OCI-LY1 (cell line): Measurements from ENCODE around the gene GCC1.
A peak's percentile ranks its signal among the peaks of the same experiment; 100 is the strongest.

ENCODE experiments used
- H2AFZ ChIP-seq: fragments of 200-600 bp; sonication (generic), shearing (Covaris generic); 2 replicates; pipeline ENCODE4 v1.6.0; 2014; ENCODE audit warnings: antibody characterized with exemption, mild to moderate bottlenecking, low read length
- H3F3A ChIP-seq: fragments of 200-600 bp; sonication (generic), shearing (Covaris generic); 2 replicates; pipeline ENCODE4 v1.6.0; 2014; ENCODE audit warnings: mild to moderate bottlenecking, antibody characterized with exemption, low read length, moderate library complexity; ENCODE audit not compliant: insufficient read depth
- H3K27ac ChIP-seq: fragments of 200-600 bp; sonication (generic); 2 replicates; pipeline ENCODE4 v1.5.1; 2014; ENCODE audit warnings: low read length, mixed run types, mild to moderate bottlenecking, low read depth; ENCODE audit not compliant: poor library complexity, severe bottlenecking
- H3K27me3 ChIP-seq: fragments of 200-600 bp; sonication (generic); 2 replicates; pipeline ENCODE4 v1.6.0; 2014; ENCODE audit warnings: antibody characterized with exemption, mild to moderate bottlenecking, low read length, moderate library complexity; ENCODE audit not compliant: insufficient read depth
- H3K36me3 ChIP-seq: fragments of 200-600 bp; sonication (generic); 2 replicates; pipeline ENCODE4 v1.6.1; 2014; ENCODE audit warnings: mild to moderate bottlenecking, antibody characterized with exemption, low read length, moderate library complexity, mixed read lengths; ENCODE audit not compliant: insufficient read depth
- H3K4me1 ChIP-seq: fragments of 200-600 bp; sonication (generic); 2 replicates; pipeline ENCODE4 v1.5.1; 2014; ENCODE audit warnings: mild to moderate bottlenecking, low read length, moderate library complexity; ENCODE audit not compliant: insufficient read depth, severe bottlenecking
- H3K4me2 ChIP-seq: fragments of 200-600 bp; sonication (generic), shearing (Covaris generic); 2 replicates; pipeline ENCODE4 v1.6.1; 2014; ENCODE audit warnings: low read length
- H3K4me3 ChIP-seq: fragments of 200-600 bp; sonication (generic); 2 replicates; pipeline ENCODE4 v1.5.1; 2014; ENCODE audit warnings: low read length, low read depth, mild to moderate bottlenecking, mixed read lengths; ENCODE audit not compliant: poor library complexity, severe bottlenecking
- H3K79me2 ChIP-seq: fragments of 200-600 bp; shearing (Covaris generic); 2 replicates; pipeline ENCODE4 v1.6.1; 2016; ENCODE audit warnings: mixed run types, low read length, mixed read lengths; ENCODE audit not compliant: insufficient read depth
- H3K9ac ChIP-seq: fragments of 200-600 bp; sonication (generic), shearing (Covaris generic); 2 replicates; pipeline ENCODE4 v1.6.1; 2014; ENCODE audit warnings: mild to moderate bottlenecking, low read length, mixed read lengths
- H3K9me2 ChIP-seq: fragments of 200-600 bp; sonication (generic), shearing (Covaris generic); 2 replicates; pipeline ENCODE4 v1.6.1; 2014; ENCODE audit warnings: low read depth, mild to moderate bottlenecking, low read length, mixed read lengths
- H3K9me3 ChIP-seq: fragments of 200-600 bp; shearing (Covaris generic); 2 replicates; pipeline ENCODE4 v1.6.1; 2014; ENCODE audit warnings: low read length, mixed read lengths
- H4K20me1 ChIP-seq: fragments of 200-600 bp; sonication (generic), shearing (Covaris generic); 2 replicates; pipeline ENCODE4 v1.6.0; 2016; ENCODE audit warnings: mild to moderate bottlenecking, low read length; ENCODE audit not compliant: insufficient read depth
- EZH2 ChIP-seq: fragments of 200-600 bp; sonication (generic), shearing (Covaris generic); IDR thresholded peaks from 2 replicates; pipeline ENCODE4 v1.8.0; 2017; ENCODE audit warnings: borderline replicate concordance, mixed run types, mild to moderate bottlenecking, antibody characterized with exemption, low read length, moderate library complexity, mixed read lengths
- TF ChIP-seq, protein P1 (sequence below): fragments of 200-600 bp; sonication (generic), shearing (Covaris generic); IDR thresholded peaks from 2 replicates; pipeline ENCODE4 v1.5.1; 2017; ENCODE audit warnings: mild to moderate bottlenecking, antibody characterized with exemption, low read length, moderate library complexity, mixed read lengths

Gene GCC1, protein sequence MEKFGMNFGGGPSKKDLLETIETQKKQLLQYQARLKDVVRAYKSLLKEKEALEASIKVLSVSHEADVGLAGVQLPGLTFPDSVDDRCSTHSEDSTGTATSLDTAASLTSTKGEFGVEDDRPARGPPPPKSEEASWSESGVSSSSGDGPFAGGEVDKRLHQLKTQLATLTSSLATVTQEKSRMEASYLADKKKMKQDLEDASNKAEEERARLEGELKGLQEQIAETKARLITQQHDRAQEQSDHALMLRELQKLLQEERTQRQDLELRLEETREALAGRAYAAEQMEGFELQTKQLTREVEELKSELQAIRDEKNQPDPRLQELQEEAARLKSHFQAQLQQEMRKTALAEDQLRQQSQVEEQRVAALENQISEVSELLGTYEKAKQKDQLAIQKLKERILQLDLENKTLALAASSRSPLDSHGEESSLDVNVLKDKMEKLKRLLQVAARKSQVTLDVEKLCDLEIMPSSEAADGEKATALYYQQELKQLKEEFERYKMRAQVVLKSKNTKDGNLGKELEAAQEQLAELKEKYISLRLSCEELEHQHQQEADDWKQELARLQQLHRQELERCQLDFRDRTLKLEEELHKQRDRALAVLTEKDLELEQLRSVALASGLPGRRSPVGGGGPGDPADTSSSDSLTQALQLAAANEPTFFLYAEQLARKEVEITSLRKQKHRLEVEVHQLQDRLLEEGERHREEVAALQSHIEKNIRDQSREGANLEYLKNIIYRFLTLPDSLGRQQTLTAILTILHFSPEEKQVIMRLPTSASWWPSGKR

DNA sequence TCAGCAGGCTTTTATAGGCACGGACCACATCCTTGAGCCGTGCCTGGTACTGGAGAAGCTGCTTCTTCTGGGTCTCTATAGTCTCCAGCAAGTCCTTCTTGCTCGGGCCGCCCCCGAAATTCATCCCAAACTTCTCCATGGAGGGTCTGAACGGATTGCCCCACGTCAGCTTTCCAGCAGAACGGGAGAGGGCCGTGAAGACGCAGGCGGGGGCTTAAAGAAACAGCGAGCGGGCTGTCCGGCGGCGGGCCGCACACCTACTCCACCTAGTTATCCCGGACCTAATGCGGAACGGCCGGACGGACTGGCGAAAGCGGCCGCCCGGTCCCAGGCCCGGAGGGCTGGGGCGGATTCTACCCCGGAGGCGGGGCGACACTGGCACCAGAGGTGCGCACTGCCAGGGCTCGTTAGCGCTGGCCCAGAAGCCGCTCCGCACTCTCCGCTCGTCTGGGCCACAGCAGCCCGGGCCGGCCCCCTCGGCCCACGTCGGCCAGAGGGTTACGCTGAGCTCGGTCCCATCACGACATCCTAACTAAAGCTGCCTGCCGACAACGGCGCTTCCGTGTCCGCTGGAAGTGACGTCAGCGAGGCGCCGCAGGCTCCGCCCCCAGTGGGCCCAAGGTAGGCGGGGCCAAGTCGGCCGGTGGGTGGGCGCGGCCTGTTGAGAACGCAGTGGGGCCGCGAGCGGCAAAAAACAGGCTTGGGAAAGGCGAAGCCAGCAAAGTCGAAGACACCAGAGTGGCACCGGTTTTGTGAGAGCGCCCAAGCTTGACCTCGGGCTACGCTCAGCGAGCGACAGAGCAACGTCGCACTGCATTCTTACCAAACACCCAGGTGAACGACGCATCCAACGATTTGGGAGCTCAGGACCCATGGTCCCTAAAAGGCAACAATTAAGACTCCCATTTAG, at the start of gene GCC1:
GCC1 (minus strand) TSS at position 553 of the 910 bp plus-strand sequence; CDS start at position 139, 414 bp downstream.
- Histone ChIP-seq H3K36me3 (peaks cover 36% of the 10 kb centered on the region), H4K20me1 (no peaks in the 10 kb centered on the region), H3K27ac (no peak within 1 kb of the TSS), H3K9me2 (no peaks in the 10 kb centered on the region), H3K27me3 (no peaks in the 10 kb centered on the region), H3K79me2 (peaks cover 6% of the 10 kb centered on the region; the same call in 1 of the 2 replicates), H3K9ac (peak within 1 kb of the TSS; percentile 87), H3K4me1 (peaks cover 42% of the 10 kb centered on the region), H2AFZ (peak within 1 kb of the TSS; percentile 4; the same call in 1 of the 2 replicates), H3K4me3 (peak within 1 kb of the TSS; percentile 88), H3K4me2 (peak within 1 kb of the TSS; percentile 92), H3F3A (no peaks in the 10 kb centered on the region), H3K9me3 (no peaks in the 10 kb centered on the region)
- TF ChIP-seq EZH2, result no peak
- TF ChIP-seq, protein P1, sequence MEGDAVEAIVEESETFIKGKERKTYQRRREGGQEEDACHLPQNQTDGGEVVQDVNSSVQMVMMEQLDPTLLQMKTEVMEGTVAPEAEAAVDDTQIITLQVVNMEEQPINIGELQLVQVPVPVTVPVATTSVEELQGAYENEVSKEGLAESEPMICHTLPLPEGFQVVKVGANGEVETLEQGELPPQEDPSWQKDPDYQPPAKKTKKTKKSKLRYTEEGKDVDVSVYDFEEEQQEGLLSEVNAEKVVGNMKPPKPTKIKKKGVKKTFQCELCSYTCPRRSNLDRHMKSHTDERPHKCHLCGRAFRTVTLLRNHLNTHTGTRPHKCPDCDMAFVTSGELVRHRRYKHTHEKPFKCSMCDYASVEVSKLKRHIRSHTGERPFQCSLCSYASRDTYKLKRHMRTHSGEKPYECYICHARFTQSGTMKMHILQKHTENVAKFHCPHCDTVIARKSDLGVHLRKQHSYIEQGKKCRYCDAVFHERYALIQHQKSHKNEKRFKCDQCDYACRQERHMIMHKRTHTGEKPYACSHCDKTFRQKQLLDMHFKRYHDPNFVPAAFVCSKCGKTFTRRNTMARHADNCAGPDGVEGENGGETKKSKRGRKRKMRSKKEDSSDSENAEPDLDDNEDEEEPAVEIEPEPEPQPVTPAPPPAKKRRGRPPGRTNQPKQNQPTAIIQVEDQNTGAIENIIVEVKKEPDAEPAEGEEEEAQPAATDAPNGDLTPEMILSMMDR, result no peak

DNA sequence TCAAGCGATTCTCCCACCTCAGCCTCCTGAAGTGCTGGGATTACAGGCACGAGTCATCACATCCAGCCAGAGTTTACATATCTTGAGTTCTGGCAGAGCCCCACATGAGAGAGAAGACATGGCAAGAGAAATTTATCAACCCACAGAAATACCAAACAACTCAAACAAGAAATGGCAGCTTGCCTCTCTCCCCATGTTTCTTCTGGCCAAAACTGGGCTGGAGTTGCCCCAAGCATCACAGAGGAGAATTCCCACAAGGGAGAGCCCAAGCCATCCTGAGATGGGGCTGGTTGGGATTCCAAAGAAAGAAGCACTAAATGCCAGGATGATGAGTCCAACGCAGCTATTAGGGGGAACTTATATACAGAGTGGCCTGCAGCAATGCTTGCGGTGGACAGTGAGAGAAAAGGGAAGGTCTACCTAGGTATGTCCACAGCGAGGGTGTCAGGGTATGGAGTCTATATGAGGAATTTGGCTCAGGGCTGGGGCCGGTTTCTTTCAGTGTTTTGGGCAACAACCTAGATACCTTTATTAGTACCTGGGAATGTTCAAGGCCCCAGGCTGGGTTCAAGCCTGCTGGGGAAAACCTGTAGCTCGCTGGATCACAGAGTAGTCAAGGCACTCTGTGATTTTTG, 47.0 kb upstream of the GCC1 start:
- Histone ChIP-seq H3K27ac (no peak overlapping the region), H3K79me2 (no peaks in the 10 kb centered on the region), H3K4me1 (no peaks in the 10 kb centered on the region), H3K9me3 (peaks cover 3% of the 10 kb centered on the region; the same call in 1 of the 2 replicates), H3F3A (no peaks in the 10 kb centered on the region), H3K4me2 (no peak overlapping the region), H3K36me3 (no peaks in the 10 kb centered on the region; the same call in 1 of the 2 replicates), H2AFZ (no peak overlapping the region), H4K20me1 (no peaks in the 10 kb centered on the region), H3K4me3 (no peak overlapping the region), H3K27me3 (peaks cover 4% of the 10 kb centered on the region; the same call in 1 of the 2 replicates), H3K9me2 (no peaks in the 10 kb centered on the region), H3K9ac (no peak overlapping the region)
- TF ChIP-seq EZH2, result no peak
- TF ChIP-seq, protein P1, result no peak
